IMR-90 (cell line): ENCODE data around the gene MANSC4.

Source experiments
- BHLHE40 ChIP-seq: fragments of 150-350 bp; IDR thresholded peaks from 2 replicates; pipeline ENCODE4 v1.6.1; 2016; ENCODE audit warnings: mild to moderate bottlenecking, low read depth, low read length
- CHD1 ChIP-seq: IDR thresholded peaks from 2 replicates; pipeline ENCODE4 v1.6.1; 2012; ENCODE audit warnings: low read depth, low read length, improper control_type of control experiment
- FOS ChIP-seq: fragments of 150-350 bp; IDR thresholded peaks from 2 replicates; pipeline ENCODE4 v1.6.1; 2016; ENCODE audit warnings: low read depth, low read length
- MAZ ChIP-seq: IDR thresholded peaks from 2 replicates; pipeline ENCODE4 v1.6.1; 2012; ENCODE audit warnings: low read depth, mild to moderate bottlenecking, low read length, improper control_type of control experiment, moderate library complexity, borderline replicate concordance
- POLR2A ChIP-seq: IDR thresholded peaks from 2 replicates; pipeline ENCODE4 v1.6.1; 2012; ENCODE audit warnings: mild to moderate bottlenecking, low read depth, low read length
- RAD21 ChIP-seq: IDR thresholded peaks from 2 replicates; pipeline ENCODE4 v1.6.1; 2012; ENCODE audit warnings: low read length, improper control_type of control experiment
- RFX5 ChIP-seq: IDR thresholded peaks from 2 replicates; pipeline ENCODE4 v1.8.0; 2012; ENCODE audit warnings: low read depth, mild to moderate bottlenecking, low read length, moderate library complexity
- TF ChIP-seq, protein P1 (sequence below): conservative IDR thresholded peaks from 2 replicates; pipeline ENCODE4 v1.5.1; 2012; ENCODE audit warnings: mild to moderate bottlenecking, low read depth, low read length, improper control_type of control experiment

DNA sequence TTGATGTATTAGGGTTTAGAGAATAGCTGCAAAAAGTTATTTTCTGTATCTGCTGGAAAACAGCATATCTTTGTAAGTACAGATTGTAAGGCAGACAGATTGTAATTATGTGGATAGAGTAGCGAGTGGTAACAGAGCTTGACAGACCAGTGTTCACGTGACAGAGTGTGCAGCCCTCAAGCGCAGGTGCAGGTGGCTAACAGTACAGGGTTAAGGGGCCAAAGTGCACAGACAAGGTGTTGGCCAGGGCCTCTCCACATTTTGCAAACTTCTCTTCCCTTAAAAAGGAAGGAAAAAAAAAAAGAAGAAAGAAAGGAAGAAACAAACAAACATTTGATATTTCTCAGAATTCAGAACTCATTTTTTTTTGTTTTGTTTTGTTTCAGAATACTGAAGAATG, 25.2 kb downstream of the MANSC4 start:
- TF ChIP-seq, protein P1, sequence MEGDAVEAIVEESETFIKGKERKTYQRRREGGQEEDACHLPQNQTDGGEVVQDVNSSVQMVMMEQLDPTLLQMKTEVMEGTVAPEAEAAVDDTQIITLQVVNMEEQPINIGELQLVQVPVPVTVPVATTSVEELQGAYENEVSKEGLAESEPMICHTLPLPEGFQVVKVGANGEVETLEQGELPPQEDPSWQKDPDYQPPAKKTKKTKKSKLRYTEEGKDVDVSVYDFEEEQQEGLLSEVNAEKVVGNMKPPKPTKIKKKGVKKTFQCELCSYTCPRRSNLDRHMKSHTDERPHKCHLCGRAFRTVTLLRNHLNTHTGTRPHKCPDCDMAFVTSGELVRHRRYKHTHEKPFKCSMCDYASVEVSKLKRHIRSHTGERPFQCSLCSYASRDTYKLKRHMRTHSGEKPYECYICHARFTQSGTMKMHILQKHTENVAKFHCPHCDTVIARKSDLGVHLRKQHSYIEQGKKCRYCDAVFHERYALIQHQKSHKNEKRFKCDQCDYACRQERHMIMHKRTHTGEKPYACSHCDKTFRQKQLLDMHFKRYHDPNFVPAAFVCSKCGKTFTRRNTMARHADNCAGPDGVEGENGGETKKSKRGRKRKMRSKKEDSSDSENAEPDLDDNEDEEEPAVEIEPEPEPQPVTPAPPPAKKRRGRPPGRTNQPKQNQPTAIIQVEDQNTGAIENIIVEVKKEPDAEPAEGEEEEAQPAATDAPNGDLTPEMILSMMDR = no peak
- no peak for TF ChIP-seq MAZ
- no peak for TF ChIP-seq POLR2A
- TF ChIP-seq CHD1 = no peak
- TF ChIP-seq RAD21 = no peak
- TF ChIP-seq RFX5 = no peak
- no peak for TF ChIP-seq BHLHE40
- TF ChIP-seq FOS = no peak
